ENCODE results near the gene APOL6.

Gene APOL6

DNA sequence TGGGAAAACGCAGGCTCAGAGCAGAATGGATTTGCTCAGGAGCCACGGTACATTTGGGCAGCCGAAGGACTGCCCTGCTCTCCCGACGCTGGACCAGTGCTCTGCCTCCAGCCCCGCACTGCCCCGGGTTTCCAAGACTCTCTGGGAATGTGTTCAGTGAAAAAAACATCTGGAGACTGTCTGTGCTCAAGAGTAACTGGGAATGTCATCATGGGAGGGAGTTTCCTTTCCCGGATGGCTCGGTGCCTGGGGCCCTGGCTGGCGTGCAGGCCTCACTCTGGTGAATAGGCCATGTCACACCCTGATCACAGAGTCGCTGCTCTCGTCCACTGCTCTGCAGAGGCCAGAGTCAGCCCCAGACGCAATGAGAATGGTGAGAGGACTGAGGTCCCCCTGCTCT is 9.8 kb upstream of the APOL6 start:
- POLR2A ChIA-PET = no interaction called here
- CTCF ChIA-PET = no interaction called here
- TF ChIP-seq, protein P1, sequence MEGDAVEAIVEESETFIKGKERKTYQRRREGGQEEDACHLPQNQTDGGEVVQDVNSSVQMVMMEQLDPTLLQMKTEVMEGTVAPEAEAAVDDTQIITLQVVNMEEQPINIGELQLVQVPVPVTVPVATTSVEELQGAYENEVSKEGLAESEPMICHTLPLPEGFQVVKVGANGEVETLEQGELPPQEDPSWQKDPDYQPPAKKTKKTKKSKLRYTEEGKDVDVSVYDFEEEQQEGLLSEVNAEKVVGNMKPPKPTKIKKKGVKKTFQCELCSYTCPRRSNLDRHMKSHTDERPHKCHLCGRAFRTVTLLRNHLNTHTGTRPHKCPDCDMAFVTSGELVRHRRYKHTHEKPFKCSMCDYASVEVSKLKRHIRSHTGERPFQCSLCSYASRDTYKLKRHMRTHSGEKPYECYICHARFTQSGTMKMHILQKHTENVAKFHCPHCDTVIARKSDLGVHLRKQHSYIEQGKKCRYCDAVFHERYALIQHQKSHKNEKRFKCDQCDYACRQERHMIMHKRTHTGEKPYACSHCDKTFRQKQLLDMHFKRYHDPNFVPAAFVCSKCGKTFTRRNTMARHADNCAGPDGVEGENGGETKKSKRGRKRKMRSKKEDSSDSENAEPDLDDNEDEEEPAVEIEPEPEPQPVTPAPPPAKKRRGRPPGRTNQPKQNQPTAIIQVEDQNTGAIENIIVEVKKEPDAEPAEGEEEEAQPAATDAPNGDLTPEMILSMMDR (IDR thresholded peaks at IDR 0.05; ENCODE audit: control extremely low read depth, extremely low read depth, low read depth, missing control alignments) = no peak
- no peak for DNase-seq (ENCODE audit: extremely low spot score)

DNA sequence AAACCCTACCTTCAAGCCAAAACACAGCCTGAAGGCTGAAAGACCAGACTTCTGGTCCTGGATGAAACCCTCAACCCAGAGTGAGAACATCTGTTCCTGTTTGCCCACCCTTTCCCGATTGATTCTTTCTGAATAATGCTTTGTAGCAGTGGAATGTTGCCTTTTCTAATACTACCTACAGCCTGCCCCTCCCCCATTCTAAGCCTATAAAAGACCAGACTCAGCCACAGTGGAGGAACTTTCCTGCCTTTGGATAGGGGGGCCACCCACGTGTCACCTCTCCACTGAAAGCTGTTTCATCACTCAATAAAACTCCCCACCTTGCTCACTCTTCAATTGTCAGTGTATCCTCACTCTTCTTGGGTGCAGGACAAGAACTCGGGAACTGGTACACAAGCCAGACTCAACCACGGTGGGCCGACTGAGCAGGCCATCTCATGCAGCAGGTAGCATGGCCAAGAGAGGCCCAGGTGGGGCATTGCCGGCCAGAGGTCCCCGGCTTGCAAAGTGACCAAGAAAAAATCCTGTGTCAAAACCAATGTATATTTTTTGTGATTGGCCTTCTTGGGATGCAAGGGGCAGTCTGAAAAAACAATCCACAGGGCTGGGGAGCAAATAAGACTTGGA is 6.6 kb upstream of the APOL6 start:
- DNase-seq (ENCODE audit: extremely low spot score) = no peak
- POLR2A ChIA-PET = no interaction called here
- TF ChIP-seq, protein P1 (IDR thresholded peaks at IDR 0.05; ENCODE audit: control extremely low read depth, extremely low read depth, low read depth, missing control alignments) = no peak
- CTCF ChIA-PET = no interaction called here

DNA sequence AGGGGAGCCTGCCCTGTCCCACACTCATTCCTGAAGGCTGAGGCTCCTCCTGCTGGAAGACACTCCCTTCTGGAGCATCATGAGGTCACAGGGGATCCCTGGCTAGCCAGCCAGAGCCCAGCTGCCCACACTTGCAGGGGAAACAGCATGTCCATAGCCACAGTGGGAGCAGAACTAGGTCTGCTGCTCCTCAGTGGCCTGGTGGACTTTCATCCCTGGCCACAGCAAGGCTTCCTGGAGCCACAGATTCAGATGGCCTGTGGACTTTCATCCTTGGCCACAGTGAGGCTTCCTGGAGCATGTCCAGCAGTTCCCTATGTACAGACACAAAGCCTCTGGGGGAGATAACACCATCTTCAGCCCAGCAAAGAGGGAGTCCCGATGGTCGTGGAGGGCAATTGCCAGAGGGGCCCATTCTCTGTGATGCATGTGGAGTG is 5.9 kb upstream of the APOL6 start:
- TF ChIP-seq, protein P1 (IDR thresholded peaks at IDR 0.05; ENCODE audit: control extremely low read depth, extremely low read depth, low read depth, missing control alignments) = no peak
- ChIA-PET POLR2A (no interaction called here), CTCF (interaction anchor here (2.1 kb wide), 1 partner anchor 11 kb away, joined by 8 read pairs; no protein-coding TSS in a partner anchor)
- DNase-seq (ENCODE audit: extremely low spot score) = no peak

DNA sequence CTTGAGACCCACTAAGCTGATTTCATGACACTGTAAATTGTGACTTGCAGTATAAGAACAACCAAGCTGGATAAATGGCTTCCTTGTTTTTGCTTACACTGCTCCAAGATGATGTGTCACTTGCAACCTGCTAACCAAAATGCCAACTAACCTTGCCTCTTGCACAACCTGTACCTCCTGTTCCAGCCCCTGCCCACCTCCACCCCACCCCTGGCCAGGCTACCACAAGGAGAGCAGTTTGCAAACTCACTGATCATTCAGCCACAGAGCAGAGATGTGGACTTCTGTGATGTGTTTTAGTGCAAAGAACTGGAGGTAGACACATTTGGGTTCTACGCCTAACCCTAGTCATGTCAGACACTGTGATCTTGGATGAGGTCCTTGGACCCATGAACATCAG is 4.3 kb upstream of the APOL6 start:
- CTCF ChIA-PET = interaction anchor here (1.2 to 2.1 kb wide), 2 partner anchors 9 to 13 kb away, joined by 4 to 8 read pairs; no protein-coding TSS in a partner anchor
- TF ChIP-seq, protein P1 (IDR thresholded peaks at IDR 0.05; ENCODE audit: control extremely low read depth, extremely low read depth, low read depth, missing control alignments) = no peak
- POLR2A ChIA-PET = no interaction called here
- DNase-seq (ENCODE audit: extremely low spot score) = no peak

DNA sequence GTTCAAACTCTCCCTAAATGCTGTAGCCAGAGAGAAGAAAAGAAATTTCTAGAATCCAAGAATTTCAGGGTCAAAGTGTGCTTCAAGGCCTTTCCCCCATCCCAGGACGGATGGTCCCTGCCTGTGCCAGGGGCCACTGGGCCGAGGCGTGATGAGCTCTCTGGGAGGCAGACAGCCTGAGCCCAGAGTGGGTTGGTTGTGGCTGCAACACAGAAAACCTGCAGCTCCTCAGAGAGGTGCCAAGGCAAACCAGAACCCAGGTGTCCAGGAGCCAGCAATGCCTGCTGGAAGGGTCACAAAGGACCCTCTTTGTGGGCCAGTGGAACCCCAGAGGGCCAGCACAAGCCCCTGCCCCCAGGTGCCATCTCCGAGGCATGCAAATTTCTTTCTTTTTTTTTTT is 2.6 kb upstream of the APOL6 start:
- POLR2A ChIA-PET = no interaction called here
- DNase-seq (ENCODE audit: extremely low spot score) = no peak
- TF ChIP-seq, protein P1 (IDR thresholded peaks at IDR 0.05; ENCODE audit: control extremely low read depth, extremely low read depth, low read depth, missing control alignments) = no peak
- CTCF ChIA-PET = interaction anchor here (1.9 kb wide), 1 partner anchor 18 kb away, joined by 4 read pairs; no protein-coding TSS in a partner anchor

DNA sequence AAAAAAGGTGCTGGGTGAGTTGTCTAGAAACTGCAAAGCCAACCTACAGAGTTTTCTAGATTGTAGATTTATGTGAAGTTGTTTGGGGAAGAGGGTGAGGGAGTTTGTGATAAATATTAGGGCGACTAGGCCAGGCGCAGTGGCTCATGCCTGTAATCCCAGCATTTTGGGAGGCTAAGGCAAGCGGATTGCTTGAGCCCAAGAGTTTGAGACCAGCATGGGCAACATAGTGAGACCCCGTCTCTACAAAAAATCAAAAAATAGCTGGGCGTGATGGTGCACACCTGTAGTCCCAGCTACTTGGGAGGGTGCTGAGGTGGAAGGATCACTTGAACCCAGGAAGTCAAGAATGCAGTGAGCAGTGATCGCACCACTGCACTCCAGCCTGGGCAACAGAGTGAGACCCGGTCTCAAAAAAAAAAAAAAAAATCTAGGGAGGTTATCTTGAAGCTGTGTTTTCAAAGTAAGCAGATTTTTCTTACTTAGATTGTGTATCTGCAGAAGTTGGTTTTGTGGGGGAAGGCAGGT is 844 bp downstream of the APOL6 start:
- POLR2A ChIA-PET = no interaction called here
- CTCF ChIA-PET = interaction anchor here (1.6 to 2.7 kb wide), 5 partner anchors 14 to 416 kb away, joined by 6 to 10 read pairs (median 8); no protein-coding TSS in a partner anchor

More for the DNA sequence above, 844 bp downstream of the APOL6 start:
- TF ChIP-seq, protein P1 (IDR thresholded peaks at IDR 0.05; ENCODE audit: control extremely low read depth, extremely low read depth, low read depth, missing control alignments) = no peak
- no peak for DNase-seq (ENCODE audit: extremely low spot score)
